ACC112 (cell line): Measurements from ENCODE around the gene LHX2.
A peak's percentile ranks its signal among the peaks of the same experiment; 100 is the strongest.

ENCODE experiments used
- H2AFZ ChIP-seq: fragments of 200-600 bp; sonication (generic); one replicate; pipeline ENCODE4 v1.6.0; 2017; ENCODE audit warnings: antibody characterized with exemption, low read length; ENCODE audit not compliant: unreplicated experiment
- H3K27ac ChIP-seq: fragments of 200-600 bp; sonication (generic); 2 replicates; pipeline ENCODE4 v1.5.1; 2014; ENCODE audit warnings: low read depth, mild to moderate bottlenecking, antibody characterized with exemption, low read length, moderate library complexity
- H3K27me3 ChIP-seq: fragments of 200-600 bp; sonication (generic); 2 replicates; pipeline ENCODE4 v1.6.1; 2014; ENCODE audit warnings: mild to moderate bottlenecking, antibody characterized with exemption, low read length, moderate library complexity, mixed read lengths; ENCODE audit not compliant: insufficient read depth
- H3K36me3 ChIP-seq: fragments of 200-600 bp; sonication (generic); 2 replicates; pipeline ENCODE4 v1.6.1; 2016; ENCODE audit warnings: mild to moderate bottlenecking, antibody characterized with exemption, low read length, moderate library complexity, mixed read lengths; ENCODE audit not compliant: insufficient read depth
- H3K4me1 ChIP-seq: fragments of 200-600 bp; sonication (generic); one replicate; pipeline ENCODE4 v1.6.1; 2016; ENCODE audit warnings: low read length, mixed read lengths; ENCODE audit not compliant: insufficient read depth, unreplicated experiment, control insufficient read depth
- H3K4me3 ChIP-seq: fragments of 200-600 bp; sonication (generic); 2 replicates; pipeline ENCODE4 v1.5.1; 2014; ENCODE audit warnings: mild to moderate bottlenecking, low read depth, low read length
- H3K79me2 ChIP-seq: fragments of 200-600 bp; sonication (generic); one replicate; pipeline ENCODE4 v1.6.0; 2016; ENCODE audit warnings: low read length; ENCODE audit not compliant: control insufficient read depth, unreplicated experiment, insufficient read depth

LHX2 gene

DNA sequence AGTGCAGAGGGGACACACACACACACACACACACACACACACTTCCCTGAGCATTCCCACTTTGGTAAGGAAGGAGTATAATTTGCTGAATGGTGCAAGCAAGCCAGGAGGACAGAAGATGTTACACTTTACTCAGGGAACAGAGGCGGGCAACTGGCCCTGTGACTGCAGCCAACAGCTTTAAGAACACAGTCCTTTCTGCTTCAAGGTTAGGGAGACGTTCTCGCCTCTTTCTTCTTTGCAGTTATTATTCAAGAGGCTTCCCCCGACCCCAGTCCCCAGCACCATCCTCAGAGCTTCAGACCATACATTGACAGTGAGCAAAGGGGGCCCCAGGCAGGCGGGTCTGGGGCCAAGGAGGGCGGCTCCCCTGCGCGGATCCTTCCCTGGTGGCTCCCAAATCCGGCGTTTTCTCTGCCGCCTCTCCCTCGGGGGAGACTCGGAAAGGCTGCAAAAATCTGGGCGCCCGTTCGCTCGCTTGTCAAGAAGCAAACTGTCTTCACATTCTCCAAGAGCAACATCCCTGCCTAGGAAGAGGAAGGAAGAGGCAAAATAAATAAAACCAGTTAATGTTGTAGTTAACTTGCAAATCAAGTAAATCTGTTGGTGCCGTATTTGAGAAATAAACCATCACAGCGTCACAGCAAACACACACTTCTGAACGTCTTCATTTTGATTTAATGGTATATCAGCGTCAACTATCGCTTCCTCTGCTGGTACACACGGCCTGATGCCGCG, 3.8 kb upstream of the LHX2 start:
- no peaks in the 10 kb centered on the region for H3K36me3 ChIP-seq
- H3K27me3 ChIP-seq, result peaks cover 96% of the 10 kb centered on the region
- no peak overlapping the region for H3K4me3 ChIP-seq
- H2AFZ ChIP-seq, result no peak overlapping the region
- H3K4me1 ChIP-seq, result no peaks in the 10 kb centered on the region
- H3K27ac ChIP-seq, result no peak overlapping the region
- no peaks in the 10 kb centered on the region for H3K79me2 ChIP-seq

DNA sequence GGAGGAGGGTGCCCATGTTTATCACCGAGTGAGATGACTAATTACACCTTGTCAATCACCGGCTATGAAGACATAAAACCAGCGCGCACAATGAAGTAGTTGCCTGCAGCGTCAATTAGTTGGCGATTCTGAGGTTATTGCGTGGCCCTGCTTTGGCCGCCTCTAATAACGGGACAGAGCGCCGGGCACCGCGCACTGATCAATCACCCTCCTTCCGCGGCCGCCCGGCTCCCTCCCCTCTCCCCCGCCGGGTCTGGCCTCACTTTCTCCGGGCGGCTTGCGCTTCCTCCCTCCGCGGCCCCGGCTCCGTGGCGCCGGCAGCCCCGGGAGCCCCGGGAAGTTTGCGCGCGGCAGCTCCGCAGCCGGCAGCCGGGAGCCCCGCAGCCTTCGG, 3.3 kb upstream of the LHX2 start:
- no peak overlapping the region for H3K27ac ChIP-seq
- H3K36me3 ChIP-seq, result no peaks in the 10 kb centered on the region
- peaks cover 96% of the 10 kb centered on the region for H3K27me3 ChIP-seq
- no peaks in the 10 kb centered on the region for H3K4me1 ChIP-seq
- no peak overlapping the region for H3K4me3 ChIP-seq
- no peak overlapping the region for H2AFZ ChIP-seq
- no peaks in the 10 kb centered on the region for H3K79me2 ChIP-seq

DNA sequence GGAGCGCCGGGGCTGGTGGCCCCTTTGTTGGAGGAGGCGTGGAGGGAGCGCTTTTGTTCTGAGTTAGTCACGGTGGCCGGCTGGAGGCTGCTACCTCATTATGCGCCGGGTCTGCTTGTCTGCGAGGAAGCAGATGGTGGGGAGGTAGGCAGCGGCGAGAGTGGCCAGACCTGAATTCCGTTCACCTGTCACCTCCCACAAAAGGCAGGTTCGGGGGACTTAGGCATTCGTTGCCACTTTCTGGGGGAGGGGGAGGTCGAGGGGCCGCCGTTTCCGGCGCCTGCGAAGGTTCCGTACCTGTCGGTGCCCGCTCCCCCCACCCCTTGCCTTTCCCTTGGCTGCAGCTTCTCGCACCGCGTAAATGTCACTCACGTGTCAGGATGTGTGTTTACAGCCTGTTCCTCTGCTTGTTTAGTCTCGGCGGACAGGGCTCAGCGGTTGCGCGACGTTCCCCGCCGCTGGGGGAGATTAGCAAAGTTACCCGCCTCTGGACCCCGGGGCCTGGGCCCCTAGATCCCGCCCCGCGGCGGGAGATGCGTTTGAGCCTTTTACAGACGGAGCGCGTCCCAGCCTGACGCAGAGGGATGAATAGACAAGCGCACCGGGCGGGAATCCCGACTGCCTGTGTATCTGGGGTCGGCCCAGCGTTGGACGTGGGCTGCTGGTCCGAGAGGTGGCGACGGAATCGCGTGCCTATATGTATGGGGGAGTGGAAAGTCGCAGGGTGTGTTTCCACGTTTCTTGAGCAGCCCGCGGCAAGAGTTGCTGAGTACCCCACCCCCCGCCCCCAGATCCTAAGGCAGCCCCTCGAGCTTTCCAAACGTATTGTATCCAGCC, 2.7 kb upstream of the LHX2 start:
- Histone ChIP-seq H3K79me2 (no peaks in the 10 kb centered on the region), H2AFZ (no peak overlapping the region), H3K27me3 (peaks cover 96% of the 10 kb centered on the region), H3K36me3 (no peaks in the 10 kb centered on the region), H3K4me1 (no peaks in the 10 kb centered on the region), H3K4me3 (no peak overlapping the region), H3K27ac (no peak overlapping the region)

DNA sequence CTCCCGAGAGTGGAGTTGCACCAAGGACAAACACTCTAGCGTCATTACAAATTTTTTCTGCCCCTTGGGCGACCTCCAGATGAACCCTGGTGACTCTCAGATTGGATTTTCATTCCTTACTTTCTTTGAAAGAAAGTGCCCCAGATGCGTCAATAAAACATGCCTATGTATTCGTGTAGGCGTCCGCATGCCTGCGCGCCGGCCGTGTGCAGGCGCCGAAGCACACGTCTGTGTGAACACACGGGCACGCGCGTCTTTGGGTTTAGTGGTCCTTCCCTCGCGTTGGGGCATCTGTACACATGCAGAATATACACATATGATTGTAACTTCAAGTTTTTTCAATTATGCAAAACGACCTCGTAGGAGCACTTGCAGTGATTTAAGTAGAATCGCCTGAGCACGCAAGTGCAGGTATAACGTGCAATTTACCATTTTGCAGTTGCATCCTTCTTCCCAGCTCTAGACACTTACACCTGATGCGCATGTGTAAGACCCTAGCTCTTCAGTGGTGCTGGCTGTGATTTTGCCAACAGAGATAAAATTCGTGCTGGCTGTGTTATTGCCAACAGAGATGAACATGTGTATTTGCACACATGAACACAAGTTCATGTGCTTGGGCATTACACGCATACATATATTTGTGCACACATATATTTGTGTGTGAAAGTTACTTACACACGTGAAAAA, 1.9 kb upstream of the LHX2 start:
- no peaks in the 10 kb centered on the region for H3K79me2 ChIP-seq
- H2AFZ ChIP-seq, result no peak overlapping the region
- no peaks in the 10 kb centered on the region for H3K4me1 ChIP-seq
- H3K27me3 ChIP-seq, result peaks cover 96% of the 10 kb centered on the region
- H3K27ac ChIP-seq, result no peak overlapping the region
- no peak overlapping the region for H3K4me3 ChIP-seq
- no peaks in the 10 kb centered on the region for H3K36me3 ChIP-seq

DNA sequence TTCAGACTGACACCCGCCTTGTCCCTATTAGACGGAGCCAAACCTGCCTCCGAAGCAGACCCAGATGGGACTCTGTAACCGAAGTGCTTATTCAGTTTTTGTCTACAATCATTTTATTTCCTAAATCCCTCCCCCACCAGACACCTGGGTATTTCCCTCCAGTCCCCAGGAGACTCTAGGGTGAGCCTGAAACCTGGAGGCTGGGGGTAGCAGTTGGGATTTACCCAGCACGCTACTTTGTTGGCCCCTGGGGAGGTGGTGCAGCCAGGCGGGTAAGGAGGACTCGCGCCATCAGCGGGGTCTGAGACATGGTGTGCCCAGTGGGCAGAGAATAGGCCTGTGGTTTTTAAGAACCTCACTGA, 1.3 kb upstream of the LHX2 start:
- Histone ChIP-seq H3K4me3 (no peak overlapping the region), H3K27ac (no peak overlapping the region), H3K79me2 (no peaks in the 10 kb centered on the region), H3K27me3 (peaks cover 96% of the 10 kb centered on the region), H2AFZ (no peak overlapping the region), H3K4me1 (no peaks in the 10 kb centered on the region), H3K36me3 (no peaks in the 10 kb centered on the region)

DNA sequence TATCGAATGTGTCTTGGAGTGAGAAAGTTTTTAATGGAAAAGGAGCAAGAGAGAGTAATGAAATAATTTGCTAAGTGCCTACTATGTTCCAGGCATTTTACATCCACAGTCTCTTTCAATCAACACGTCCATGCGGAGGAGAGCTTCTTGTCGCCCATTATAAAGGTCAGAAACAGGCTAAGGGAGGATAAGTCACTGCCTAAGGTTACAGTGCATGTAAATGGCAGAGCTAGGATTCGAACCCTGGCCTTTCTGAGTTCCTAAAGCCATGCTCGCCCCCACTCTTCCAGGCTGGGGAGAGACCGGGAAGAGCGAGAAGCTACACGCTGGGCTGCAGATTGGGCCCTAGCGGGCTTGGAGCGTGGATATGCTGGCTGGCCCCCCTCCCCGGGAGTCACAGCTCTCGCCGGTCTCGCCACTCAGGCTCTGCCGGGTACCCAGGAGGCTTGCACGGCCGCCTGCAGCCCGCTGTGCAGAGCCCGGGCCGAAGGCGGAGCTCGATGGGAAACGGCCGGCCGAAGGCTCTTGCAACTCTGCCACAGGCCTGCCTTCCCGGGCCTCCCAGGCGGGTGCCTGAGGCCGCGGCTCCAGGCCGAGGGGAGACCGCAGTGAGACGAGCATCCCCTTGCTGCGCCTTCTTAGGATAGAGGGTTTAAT, 775 bp upstream of the LHX2 start:
- H3K27ac ChIP-seq, result no peak overlapping the region
- no peaks in the 10 kb centered on the region for H3K4me1 ChIP-seq
- H3K27me3 ChIP-seq, result peaks cover 96% of the 10 kb centered on the region
- no peaks in the 10 kb centered on the region for H3K36me3 ChIP-seq
- H3K79me2 ChIP-seq, result no peaks in the 10 kb centered on the region
- H3K4me3 ChIP-seq, result peak overlapping the region; percentile 66
- peak overlapping the region; percentile 17 for H2AFZ ChIP-seq

DNA sequence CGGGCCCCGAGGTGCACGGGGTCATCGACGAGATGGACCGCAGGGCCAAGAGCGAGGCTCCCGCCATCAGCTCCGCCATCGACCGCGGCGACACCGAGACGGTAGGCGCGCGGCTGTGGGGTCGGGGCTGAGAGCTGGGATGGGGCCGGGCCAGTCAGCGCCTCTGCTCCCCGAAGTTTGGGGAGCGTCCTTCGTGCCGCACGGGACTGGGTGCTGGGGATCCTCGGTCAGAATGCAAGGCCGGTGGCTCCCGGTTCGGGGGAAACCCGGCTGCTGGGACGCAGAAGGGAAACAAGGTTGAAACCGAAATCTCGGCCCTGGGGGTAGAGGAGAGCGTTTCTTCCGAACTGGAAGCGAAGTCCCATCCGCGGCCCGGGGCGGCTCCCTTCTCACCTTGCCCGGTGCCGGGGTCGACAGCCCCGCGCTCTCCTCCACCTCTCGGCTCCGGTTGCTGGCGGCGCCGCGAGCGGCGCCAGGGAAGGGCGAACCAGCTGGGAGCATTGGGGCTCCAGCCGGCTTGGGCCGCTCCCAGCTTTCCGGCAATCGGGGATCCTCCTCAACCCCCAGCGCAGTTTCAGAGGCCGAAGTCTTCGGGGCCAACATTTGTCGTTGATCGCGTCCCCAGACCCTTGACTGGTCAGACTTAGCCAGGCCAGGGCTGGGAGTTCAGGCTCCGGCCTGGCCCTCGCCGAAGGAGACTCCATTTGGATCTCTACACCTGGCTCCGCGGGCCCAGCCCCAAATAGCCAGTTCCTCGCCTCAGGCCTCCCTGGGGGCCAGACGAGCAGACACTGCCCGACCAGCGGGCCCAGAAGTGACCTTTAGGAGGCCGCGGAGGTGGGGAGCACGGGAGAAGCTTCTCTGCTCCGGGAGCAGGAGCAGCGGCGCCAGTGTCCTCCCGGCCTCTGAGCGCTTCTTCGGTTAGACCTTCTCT, 1.1 kb downstream of the LHX2 start:
- H2AFZ ChIP-seq, result no peak overlapping the region
- H3K27ac ChIP-seq, result no peak overlapping the region
- H3K36me3 ChIP-seq, result no peaks in the 10 kb centered on the region
- peak overlapping the region; percentile 76 for H3K4me3 ChIP-seq
- H3K4me1 ChIP-seq, result no peaks in the 10 kb centered on the region
- peaks cover 96% of the 10 kb centered on the region for H3K27me3 ChIP-seq
- H3K79me2 ChIP-seq, result no peaks in the 10 kb centered on the region

DNA sequence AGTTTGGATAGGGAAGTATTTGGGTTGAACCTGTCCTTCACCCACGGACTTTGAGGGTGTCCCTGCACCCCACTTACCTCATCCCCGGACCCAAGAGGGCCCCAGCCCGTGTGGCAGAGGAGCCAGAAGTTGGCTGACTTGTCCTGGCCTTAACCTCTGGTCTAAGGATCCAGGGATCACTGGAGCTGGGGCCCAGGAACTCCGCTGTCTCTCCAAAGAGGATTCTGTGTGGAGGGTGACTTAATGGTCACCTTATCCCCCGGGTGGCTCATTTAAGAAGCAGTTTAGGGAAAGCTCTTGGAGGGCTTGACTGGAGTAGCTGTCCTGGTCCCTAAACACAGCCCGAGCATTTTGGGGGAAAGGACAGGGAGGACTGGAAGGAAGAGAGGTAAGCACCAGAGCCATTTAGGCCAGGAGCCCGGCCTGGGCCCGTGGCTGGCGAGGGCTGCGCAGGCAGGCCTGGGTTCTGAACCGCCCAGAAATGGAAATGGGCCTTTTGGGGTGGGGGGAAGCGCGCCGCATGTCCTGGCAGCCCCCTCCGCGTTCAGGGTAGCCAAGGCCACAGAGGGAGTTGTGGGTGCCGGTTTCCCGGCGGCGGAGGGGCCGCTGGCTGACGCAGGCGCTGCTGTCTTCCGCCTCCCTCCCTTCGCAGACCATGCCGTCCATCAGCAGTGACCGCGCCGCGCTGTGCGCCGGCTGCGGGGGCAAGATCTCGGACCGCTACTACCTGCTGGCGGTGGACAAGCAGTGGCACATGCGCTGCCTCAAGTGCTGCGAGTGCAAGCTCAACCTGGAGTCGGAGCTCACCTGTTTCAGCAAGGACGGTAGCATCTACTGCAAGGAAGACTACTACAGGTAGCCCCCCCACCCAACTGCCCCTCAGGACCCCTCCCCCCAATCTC, 2.0 kb downstream of the LHX2 start:
- Histone ChIP-seq H3K27me3 (peaks cover 96% of the 10 kb centered on the region), H2AFZ (no peak overlapping the region), H3K79me2 (no peaks in the 10 kb centered on the region), H3K4me1 (no peaks in the 10 kb centered on the region), H3K27ac (no peak overlapping the region), H3K4me3 (no peak overlapping the region), H3K36me3 (no peaks in the 10 kb centered on the region)

DNA sequence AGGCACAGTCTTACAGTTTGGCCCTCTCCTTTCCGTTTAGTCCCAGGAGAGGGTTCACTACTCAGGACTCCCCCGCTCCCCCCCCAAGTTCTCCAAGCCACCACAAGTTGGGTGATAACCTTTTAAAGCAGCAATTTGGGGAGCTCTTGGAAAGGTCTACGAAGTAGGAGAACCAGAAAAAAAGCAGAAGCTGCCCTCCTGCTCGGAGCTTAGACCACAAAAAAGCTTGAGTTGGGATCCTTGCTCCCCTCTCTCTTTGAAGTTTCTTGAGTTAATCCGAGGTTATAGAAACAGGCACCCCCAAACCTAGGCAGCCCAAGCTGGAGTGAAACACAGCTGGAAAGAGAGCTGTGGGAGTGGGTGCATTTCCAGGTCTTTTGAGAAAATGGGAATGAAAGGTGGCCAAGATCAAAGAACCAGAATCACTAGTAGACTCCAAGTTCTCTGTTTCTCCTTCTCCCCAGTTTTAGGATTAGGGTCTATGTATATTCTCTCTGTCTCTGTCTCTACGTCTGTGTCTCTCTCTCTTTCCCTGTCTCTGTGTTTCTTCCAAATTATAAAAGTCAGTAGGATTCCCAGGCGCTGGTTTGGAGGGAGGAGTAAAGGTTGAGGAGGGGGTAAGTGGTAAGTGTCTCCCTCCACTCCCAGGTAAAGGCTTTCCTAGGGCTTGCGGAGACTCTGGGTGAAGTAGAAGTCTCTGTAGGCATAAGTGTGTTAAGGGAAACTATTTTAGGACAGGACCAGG, 2.8 kb downstream of the LHX2 start:
- Histone ChIP-seq H2AFZ (no peak overlapping the region), H3K27me3 (peaks cover 96% of the 10 kb centered on the region), H3K27ac (no peak overlapping the region), H3K4me1 (no peaks in the 10 kb centered on the region), H3K4me3 (no peak overlapping the region), H3K79me2 (no peaks in the 10 kb centered on the region), H3K36me3 (no peaks in the 10 kb centered on the region)
